ENCODE results near the gene TRPC3.
"Not testable (repeated sequence)": the region's sequence is repeated elsewhere in the genome, so short reads cannot be mapped to it uniquely, and the experiment has no call there.

Gene TRPC3

DNA sequence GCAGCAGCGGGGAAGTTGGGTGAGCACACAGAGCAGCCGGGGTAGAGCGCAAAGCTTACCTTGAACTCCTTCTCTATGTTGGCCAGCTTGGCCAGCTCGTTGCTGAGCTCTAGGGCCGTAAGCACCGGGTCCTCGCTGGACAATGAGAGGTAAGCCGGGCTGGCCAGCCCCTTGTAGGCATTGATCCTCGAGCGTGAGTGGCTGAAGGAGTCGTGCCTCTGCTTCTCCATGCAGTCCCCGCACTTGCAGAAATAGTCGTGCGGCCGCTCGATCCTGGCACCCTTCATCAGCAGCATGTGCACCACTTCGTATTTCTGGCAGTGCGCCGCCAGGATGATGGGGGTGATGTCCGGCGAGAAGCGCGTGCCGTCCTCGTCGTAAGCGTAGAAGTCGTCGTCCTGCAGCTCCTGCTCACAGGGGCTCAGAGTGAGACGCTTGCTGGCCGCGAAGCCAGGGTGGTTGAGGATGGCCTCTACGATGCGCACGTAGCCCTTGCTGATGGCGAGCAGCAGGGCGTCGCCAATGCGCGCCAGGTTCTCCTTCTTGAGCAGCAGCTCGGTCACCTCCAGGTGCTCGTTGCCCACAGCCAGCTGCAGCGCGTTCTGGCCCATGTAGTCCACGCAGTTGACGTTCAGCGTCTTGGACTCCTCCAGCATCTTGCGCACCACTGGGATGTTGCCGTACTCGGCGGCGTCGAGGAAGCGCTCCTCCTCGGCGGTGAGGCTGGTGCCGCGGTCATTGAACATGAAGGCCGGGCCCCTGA lies 19.5 kb downstream of the TRPC3 start:
- DNase-seq (ENCODE audit: low read depth): no peak
- no peak overlapping the region for H3K4me3 ChIP-seq (ENCODE audit: low read depth, low read length)
- no peak for TF ChIP-seq CTCF (conservative IDR thresholded peaks at IDR 0.05; ENCODE audit: low read depth, low read length)

DNA sequence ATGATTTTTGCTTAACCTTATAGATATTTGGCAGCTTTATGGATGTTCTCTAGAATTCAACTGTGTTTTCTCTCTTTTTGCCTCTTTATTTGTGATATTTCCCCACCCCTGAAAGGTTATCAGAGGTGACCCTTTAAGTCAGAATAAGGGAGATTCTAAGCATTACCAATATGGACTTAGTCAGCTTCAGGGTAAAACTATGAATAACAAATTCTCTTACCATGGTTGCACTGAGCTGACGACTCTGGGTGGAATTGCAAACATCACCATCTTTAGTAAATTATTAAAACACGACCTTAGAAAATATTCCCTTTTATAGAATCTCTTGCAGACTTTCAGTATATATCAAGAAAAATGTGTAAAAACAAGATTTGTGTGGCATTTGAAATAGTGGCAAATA lies 21.6 kb downstream of the TRPC3 start:
- DNase-seq (ENCODE audit: low read depth): no peak
- TF ChIP-seq CTCF (conservative IDR thresholded peaks at IDR 0.05; ENCODE audit: low read depth, low read length): no peak
- no peak overlapping the region for H3K4me3 ChIP-seq (ENCODE audit: low read depth, low read length)

- no peak overlapping the region for H3K4me3 ChIP-seq (ENCODE audit: low read depth, low read length)
- DNase-seq (ENCODE audit: low read depth): no peak
- TF ChIP-seq CTCF (conservative IDR thresholded peaks at IDR 0.05; ENCODE audit: low read depth, low read length): no peak
Measured at GRCh38 chr4:121927948-121928347, 23.9 kb downstream of the TRPC3 start.

DNA sequence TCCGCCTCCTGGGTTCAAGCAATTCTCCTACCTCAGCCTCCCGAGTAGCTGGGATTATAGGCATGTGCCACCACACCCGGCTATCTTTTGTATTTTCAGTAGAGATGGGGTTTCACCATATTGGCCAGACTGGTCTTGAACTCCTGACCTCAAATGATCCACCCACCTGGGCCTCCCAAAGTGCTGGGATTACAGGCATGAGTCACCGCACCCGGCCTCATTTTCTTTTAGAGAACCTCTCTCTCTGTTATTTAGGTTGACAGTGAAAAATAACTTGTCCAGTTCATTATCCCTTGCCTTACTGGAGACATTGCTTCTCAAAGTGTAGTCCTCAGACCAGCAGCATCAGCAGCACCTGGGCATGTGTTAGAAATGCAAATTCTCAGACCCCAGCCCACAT lies 25.4 kb downstream of the TRPC3 start:
- not testable (repeated sequence) for H3K4me3 ChIP-seq (ENCODE audit: low read depth, low read length); DNase-seq (ENCODE audit: low read depth)

GRCh38 chr4:121923306-121923705 lies 28.6 kb downstream of the TRPC3 start:
- no peak for DNase-seq (ENCODE audit: low read depth)
- no peak for TF ChIP-seq CTCF (conservative IDR thresholded peaks at IDR 0.05; ENCODE audit: low read depth, low read length)
- no peak overlapping the region for H3K4me3 ChIP-seq (ENCODE audit: low read depth, low read length)

DNA sequence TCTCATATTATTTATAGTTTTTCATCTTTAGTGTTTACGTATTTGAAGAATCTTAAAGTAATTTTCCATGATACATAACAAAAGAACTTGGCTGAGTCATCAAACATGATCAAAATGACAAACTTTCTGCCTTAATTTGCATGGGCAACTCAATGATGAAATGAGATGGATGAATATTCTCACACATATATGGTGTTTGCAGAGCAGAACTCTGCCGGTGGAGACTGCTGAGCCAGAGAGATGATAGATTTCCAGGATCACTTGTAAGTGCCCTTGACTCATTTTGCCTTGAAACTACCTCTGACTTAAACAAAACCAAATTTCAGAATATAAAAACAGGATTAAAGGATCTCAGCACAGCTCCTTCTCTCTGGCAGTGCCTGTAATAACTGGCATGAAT lies 38.2 kb downstream of the TRPC3 start:
- no peak overlapping the region for H3K4me3 ChIP-seq (ENCODE audit: low read depth, low read length)
- no peak for DNase-seq (ENCODE audit: low read depth)
- no peak for TF ChIP-seq CTCF (conservative IDR thresholded peaks at IDR 0.05; ENCODE audit: low read depth, low read length)

GRCh38 chr4:121908346-121908745 lies 43.5 kb downstream of the TRPC3 start:
- TF ChIP-seq CTCF (conservative IDR thresholded peaks at IDR 0.05; ENCODE audit: low read depth, low read length): no peak
- DNase-seq (ENCODE audit: low read depth): no peak
- no peak overlapping the region for H3K4me3 ChIP-seq (ENCODE audit: low read depth, low read length)
